Measurements from ENCODE around the gene CABP7. TPM values are rescaled to one million over a fixed set of nuclear protein-coding genes. Genes with fewer than 3 reads are reported as not detected.

Gene CABP7
- total and polyA plus RNA-seq, 2 experiments from 2014 or later = 0.06 to 0.24 TPM

DNA sequence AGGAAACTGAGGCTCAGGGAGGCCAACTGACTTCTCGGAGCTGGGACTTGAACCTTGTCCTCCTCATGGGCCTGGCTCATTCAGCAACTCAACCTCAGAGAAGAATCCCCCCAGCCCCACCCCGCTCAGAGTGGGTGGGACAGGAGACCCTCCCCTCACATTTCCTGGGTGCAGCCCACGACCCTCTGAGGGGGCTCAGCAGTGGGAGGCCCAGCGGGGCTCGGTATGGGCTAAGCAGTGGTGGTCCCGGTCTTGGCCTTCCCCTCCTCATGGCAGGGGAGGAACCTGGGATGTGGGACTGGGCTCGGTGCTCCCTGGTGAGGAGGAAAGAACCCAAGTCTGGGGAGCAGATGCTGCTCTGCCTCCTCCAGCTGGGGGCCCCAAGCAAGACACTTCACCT is 14.2 kb upstream of the CABP7 start:
- Histone ChIP-seq H3K9me2 (ENCODE audit: insufficient read depth) (no peaks in the 10 kb centered on the region), H3K4me1 (ENCODE audit: insufficient read depth) (peaks cover 46% of the 10 kb centered on the region), H3K27ac (ENCODE audit: low read depth) (no peak overlapping the region), H3K4me3 (no peak overlapping the region), H3F3A (replicated peaks; ENCODE audit: low read depth) (0 out of 2 replicates have a peak, but pooled peaks cover 4% of the 10 kb centered on the region), H4K20me1 (replicated peaks; ENCODE audit: insufficient read depth) (no peaks in the 10 kb centered on the region; the same call in 1 of the 2 replicates), H3K27me3 (ENCODE audit: insufficient read depth) (peaks cover 23% of the 10 kb centered on the region), H2AFZ (no peak overlapping the region), H3K36me3 (ENCODE audit: insufficient read depth) (no peaks in the 10 kb centered on the region), H3K79me2 (replicated peaks; ENCODE audit: insufficient read depth) (no peaks in the 10 kb centered on the region), H3K4me2 (no peak overlapping the region)
- no peak for ATAC-seq
- DNase-seq (ENCODE audit: low spot score) = no peak
- Mint-ChIP-seq H3K4me1 (peaks cover 47% of the 10 kb centered on the region), H3K9me3 (no peaks in the 10 kb centered on the region; the same call in 2 of the 3 replicates), H3K27ac (no peak overlapping the region), H3K27me3 (ENCODE audit: insufficient read depth, low read depth, poor library complexity) (peaks cover 40% of the 10 kb centered on the region), H3K36me3 (ENCODE audit: low read depth) (no peaks in the 10 kb centered on the region), H3K4me3 (no peak overlapping the region)
- TF ChIP-seq EZH2 (IDR thresholded peaks at IDR 0.05; ENCODE audit: low read depth, unreplicated experiment) (no peak), NANOG (IDR thresholded peaks at IDR 0.05; ENCODE audit: borderline replicate concordance) (no peak), EZH2phosphoT487 (IDR thresholded peaks at IDR 0.05; ENCODE audit: unreplicated experiment) (no peak), CREB1 (CRISPR knock-in tag; IDR thresholded peaks at IDR 0.05; ENCODE audit: low read depth) (no peak), JUNB (IDR thresholded peaks at IDR 0.05; ENCODE audit: unreplicated experiment) (no peak), ZNF331 (CRISPR knock-in tag; IDR thresholded peaks at IDR 0.05; ENCODE audit: low read depth) (no peak), ZNF114 (CRISPR knock-in tag; IDR thresholded peaks at IDR 0.05) (no peak)
- TF ChIP-seq, protein P1, sequence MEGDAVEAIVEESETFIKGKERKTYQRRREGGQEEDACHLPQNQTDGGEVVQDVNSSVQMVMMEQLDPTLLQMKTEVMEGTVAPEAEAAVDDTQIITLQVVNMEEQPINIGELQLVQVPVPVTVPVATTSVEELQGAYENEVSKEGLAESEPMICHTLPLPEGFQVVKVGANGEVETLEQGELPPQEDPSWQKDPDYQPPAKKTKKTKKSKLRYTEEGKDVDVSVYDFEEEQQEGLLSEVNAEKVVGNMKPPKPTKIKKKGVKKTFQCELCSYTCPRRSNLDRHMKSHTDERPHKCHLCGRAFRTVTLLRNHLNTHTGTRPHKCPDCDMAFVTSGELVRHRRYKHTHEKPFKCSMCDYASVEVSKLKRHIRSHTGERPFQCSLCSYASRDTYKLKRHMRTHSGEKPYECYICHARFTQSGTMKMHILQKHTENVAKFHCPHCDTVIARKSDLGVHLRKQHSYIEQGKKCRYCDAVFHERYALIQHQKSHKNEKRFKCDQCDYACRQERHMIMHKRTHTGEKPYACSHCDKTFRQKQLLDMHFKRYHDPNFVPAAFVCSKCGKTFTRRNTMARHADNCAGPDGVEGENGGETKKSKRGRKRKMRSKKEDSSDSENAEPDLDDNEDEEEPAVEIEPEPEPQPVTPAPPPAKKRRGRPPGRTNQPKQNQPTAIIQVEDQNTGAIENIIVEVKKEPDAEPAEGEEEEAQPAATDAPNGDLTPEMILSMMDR (conservative IDR thresholded peaks at IDR 0.05; ENCODE audit: low read depth in 2 of 2) = no peak
- TF ChIP-seq, protein P2, sequence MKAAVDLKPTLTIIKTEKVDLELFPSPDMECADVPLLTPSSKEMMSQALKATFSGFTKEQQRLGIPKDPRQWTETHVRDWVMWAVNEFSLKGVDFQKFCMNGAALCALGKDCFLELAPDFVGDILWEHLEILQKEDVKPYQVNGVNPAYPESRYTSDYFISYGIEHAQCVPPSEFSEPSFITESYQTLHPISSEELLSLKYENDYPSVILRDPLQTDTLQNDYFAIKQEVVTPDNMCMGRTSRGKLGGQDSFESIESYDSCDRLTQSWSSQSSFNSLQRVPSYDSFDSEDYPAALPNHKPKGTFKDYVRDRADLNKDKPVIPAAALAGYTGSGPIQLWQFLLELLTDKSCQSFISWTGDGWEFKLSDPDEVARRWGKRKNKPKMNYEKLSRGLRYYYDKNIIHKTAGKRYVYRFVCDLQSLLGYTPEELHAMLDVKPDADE (IDR thresholded peaks at IDR 0.05) = no peak
- TF ChIP-seq, protein P3, sequence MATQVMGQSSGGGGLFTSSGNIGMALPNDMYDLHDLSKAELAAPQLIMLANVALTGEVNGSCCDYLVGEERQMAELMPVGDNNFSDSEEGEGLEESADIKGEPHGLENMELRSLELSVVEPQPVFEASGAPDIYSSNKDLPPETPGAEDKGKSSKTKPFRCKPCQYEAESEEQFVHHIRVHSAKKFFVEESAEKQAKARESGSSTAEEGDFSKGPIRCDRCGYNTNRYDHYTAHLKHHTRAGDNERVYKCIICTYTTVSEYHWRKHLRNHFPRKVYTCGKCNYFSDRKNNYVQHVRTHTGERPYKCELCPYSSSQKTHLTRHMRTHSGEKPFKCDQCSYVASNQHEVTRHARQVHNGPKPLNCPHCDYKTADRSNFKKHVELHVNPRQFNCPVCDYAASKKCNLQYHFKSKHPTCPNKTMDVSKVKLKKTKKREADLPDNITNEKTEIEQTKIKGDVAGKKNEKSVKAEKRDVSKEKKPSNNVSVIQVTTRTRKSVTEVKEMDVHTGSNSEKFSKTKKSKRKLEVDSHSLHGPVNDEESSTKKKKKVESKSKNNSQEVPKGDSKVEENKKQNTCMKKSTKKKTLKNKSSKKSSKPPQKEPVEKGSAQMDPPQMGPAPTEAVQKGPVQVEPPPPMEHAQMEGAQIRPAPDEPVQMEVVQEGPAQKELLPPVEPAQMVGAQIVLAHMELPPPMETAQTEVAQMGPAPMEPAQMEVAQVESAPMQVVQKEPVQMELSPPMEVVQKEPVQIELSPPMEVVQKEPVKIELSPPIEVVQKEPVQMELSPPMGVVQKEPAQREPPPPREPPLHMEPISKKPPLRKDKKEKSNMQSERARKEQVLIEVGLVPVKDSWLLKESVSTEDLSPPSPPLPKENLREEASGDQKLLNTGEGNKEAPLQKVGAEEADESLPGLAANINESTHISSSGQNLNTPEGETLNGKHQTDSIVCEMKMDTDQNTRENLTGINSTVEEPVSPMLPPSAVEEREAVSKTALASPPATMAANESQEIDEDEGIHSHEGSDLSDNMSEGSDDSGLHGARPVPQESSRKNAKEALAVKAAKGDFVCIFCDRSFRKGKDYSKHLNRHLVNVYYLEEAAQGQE (IDR thresholded peaks at IDR 0.05; ENCODE audit: unreplicated experiment) = no peak
- TF ChIP-seq, protein P4, sequence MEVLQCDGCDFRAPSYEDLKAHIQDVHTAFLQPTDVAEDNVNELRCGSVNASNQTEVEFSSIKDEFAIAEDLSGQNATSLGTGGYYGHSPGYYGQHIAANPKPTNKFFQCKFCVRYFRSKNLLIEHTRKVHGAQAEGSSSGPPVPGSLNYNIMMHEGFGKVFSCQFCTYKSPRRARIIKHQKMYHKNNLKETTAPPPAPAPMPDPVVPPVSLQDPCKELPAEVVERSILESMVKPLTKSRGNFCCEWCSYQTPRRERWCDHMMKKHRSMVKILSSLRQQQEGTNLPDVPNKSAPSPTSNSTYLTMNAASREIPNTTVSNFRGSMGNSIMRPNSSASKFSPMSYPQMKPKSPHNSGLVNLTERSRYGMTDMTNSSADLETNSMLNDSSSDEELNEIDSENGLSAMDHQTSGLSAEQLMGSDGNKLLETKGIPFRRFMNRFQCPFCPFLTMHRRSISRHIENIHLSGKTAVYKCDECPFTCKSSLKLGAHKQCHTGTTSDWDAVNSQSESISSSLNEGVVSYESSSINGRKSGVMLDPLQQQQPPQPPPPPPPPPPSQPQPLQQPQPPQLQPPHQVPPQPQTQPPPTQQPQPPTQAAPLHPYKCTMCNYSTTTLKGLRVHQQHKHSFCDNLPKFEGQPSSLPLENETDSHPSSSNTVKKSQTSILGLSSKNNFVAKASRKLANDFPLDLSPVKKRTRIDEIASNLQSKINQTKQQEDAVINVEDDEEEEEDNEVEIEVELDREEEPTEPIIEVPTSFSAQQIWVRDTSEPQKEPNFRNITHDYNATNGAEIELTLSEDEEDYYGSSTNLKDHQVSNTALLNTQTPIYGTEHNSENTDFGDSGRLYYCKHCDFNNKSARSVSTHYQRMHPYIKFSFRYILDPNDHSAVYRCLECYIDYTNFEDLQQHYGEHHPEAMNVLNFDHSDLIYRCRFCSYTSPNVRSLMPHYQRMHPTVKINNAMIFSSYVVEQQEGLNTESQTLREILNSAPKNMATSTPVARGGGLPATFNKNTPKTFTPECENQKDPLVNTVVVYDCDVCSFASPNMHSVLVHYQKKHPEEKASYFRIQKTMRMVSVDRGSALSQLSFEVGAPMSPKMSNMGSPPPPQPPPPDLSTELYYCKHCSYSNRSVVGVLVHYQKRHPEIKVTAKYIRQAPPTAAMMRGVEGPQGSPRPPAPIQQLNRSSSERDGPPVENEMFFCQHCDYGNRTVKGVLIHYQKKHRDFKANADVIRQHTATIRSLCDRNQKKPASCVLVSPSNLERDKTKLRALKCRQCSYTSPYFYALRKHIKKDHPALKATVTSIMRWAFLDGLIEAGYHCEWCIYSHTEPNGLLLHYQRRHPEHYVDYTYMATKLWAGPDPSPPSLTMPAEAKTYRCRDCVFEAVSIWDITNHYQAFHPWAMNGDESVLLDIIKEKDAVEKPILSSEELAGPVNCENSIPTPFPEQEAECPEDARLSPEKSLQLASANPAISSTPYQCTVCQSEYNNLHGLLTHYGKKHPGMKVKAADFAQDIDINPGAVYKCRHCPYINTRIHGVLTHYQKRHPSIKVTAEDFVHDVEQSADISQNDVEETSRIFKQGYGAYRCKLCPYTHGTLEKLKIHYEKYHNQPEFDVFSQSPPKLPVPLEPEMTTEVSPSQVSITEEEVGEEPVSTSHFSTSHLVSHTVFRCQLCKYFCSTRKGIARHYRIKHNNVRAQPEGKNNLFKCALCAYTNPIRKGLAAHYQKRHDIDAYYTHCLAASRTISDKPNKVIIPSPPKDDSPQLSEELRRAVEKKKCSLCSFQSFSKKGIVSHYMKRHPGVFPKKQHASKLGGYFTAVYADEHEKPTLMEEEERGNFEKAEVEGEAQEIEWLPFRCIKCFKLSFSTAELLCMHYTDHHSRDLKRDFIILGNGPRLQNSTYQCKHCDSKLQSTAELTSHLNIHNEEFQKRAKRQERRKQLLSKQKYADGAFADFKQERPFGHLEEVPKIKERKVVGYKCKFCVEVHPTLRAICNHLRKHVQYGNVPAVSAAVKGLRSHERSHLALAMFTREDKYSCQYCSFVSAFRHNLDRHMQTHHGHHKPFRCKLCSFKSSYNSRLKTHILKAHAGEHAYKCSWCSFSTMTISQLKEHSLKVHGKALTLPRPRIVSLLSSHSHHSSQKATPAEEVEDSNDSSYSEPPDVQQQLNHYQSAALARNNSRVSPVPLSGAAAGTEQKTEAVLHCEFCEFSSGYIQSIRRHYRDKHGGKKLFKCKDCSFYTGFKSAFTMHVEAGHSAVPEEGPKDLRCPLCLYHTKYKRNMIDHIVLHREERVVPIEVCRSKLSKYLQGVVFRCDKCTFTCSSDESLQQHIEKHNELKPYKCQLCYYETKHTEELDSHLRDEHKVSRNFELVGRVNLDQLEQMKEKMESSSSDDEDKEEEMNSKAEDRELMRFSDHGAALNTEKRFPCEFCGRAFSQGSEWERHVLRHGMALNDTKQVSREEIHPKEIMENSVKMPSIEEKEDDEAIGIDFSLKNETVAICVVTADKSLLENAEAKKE (CRISPR knock-in tag; IDR thresholded peaks at IDR 0.05) = no peak
